ENCODE measurements around the gene ADIPOQ.

DNA sequence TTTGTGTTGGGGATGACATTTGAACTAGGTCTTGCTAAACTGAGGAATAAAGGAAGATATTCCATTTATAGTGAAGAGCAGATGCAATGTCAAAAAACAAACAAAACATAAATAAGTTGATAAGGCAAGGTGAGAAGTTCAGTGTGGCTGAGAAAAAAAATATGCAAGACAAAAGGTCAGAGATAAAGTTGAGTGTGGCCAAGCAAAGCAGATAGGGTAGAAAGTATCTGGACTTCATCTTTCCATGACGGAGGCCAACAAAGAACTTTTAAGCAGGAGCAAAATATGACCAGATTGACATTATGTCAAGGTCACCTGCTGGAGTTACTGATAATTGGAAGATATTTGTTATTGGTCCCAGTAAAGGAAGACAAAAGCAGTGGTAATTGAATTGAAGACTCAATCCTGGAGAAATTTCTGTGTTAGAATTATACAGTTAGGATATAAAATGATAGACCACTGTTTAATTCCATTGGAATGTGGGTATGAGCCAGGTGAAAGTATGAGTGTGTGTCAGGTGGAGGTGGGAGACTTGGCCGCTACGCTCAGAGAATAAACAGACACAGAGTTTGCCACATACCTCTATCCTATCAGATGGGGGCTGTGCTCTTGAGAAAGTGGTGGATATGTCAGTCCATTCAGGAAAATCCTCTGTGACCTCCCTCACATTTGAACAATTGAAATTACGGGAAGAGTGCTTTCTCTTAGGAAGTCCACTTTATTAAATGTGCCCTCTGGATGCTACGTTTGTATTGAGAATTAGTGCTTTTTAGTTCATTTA, 28.1 kb downstream of the ADIPOQ start:
- TF ChIP-seq POLR2AphosphoS5 (IDR thresholded peaks at IDR 0.05; ENCODE audit: low read depth, low read length) (no peak), POLR2A (IDR thresholded peaks at IDR 0.05; ENCODE audit: low read depth, low read length) (no peak), SPI1 (IDR thresholded peaks at IDR 0.05; ENCODE audit: low read depth, low read length) (no peak), POU2F2 (IDR thresholded peaks at IDR 0.05; ENCODE audit: low read depth, low read length) (no peak), TAF1 (IDR thresholded peaks at IDR 0.05; ENCODE audit: low read depth, low read length) (no peak)

Data from GM12891 (cell line).